Measurements from ENCODE around the gene MCOLN3. TPM values are rescaled to one million over a fixed set of nuclear protein-coding genes. Genes with fewer than 3 reads are reported as not detected.

MCOLN3 gene
- total and polyA plus RNA-seq, 2 of the 4 experiments (the other 2 are of a cell fraction), result 0.03 TPM; not detected in 1

GRCh38 chr1:85059563-85059962 lies 11.3 kb upstream of the MCOLN3 start:
- Histone ChIP-seq H3K4me1 (ENCODE audit: control insufficient read depth, insufficient read depth, low read length) (no peaks in the 10 kb centered on the region), H3K79me1 (ENCODE audit: low read depth in 1 of 2, low read length in 2 of 2) (no peaks in the 10 kb centered on the region), H2AK5ac (ENCODE audit: low read depth, low read length) (no peak overlapping the region), H3K27me3 (ENCODE audit: control insufficient read depth, insufficient read depth, low read length) (peaks cover 6% of the 10 kb centered on the region), H2BK120ac (ENCODE audit: low read depth, low read length) (no peak overlapping the region), H2AK9ac (replicated peaks; ENCODE audit: low read depth, low read length, poor library complexity) (no peak overlapping the region), H3K4ac (ENCODE audit: low read depth, low read length) (no peak overlapping the region), H3K4me3 (ENCODE audit: insufficient read depth, low read depth, low read length) (no peak overlapping the region), H3K18ac (ENCODE audit: low read depth, low read length) (no peak overlapping the region), H2AFZ (replicated peaks; ENCODE audit: low read length, poor library complexity) (no peak overlapping the region), H3K27ac (ENCODE audit: insufficient read depth, low read length) (no peak overlapping the region), H3K36me3 (ENCODE audit: control insufficient read depth, insufficient read depth, low read length) (no peaks in the 10 kb centered on the region), H2BK15ac (ENCODE audit: low read depth, low read length) (no peak overlapping the region), H2BK5ac (ENCODE audit: low read depth, low read length, poor library complexity, severe bottlenecking) (no peak overlapping the region), H2BK20ac (ENCODE audit: low read depth, low read length) (no peak overlapping the region), H3K9me3 (ENCODE audit: control insufficient read depth, insufficient read depth, low read length) (no peaks in the 10 kb centered on the region), H3K4me2 (ENCODE audit: low read depth, low read length) (no peak overlapping the region), H3K14ac (replicated peaks; ENCODE audit: low read depth, low read length) (no peak overlapping the region), H4K91ac (ENCODE audit: insufficient read depth, low read depth, low read length) (no peak overlapping the region), H4K8ac (ENCODE audit: low read depth in 2 of 2, low read length in 2 of 2) (no peak overlapping the region), H3K9me1 (ENCODE audit: insufficient read depth, low read length) (no peaks in the 10 kb centered on the region), H3K56ac (ENCODE audit: extremely low read depth, insufficient read depth, low read length) (no peak overlapping the region), H4K5ac (ENCODE audit: low read depth, low read length) (no peak overlapping the region), H4K20me1 (ENCODE audit: insufficient read depth, low read length) (no peaks in the 10 kb centered on the region), H3K23ac (ENCODE audit: low read depth, low read length) (no peak overlapping the region), H3K9ac (ENCODE audit: low read depth, low read length) (no peak overlapping the region)
- CTCF ChIA-PET, result interaction anchor here (0.6 kb wide), 1 partner anchor 11 kb away, joined by 3 read pairs; no protein-coding TSS in a partner anchor
- no peak for ATAC-seq (ENCODE audit: low read depth)
- intact Hi-C loops (cut with micrococcal nuclease), result no loop called here
- TF ChIP-seq CEBPB (IDR thresholded peaks at IDR 0.05; ENCODE audit: low read depth, low read length) (no peak), ELK1 (IDR thresholded peaks at IDR 0.05; ENCODE audit: borderline replicate concordance, low read depth, low read length) (no peak), MXI1 (IDR thresholded peaks at IDR 0.05; ENCODE audit: borderline replicate concordance, low read depth, low read length) (no peak), SMC3 (IDR thresholded peaks at IDR 0.05; ENCODE audit: low read depth, low read length) (no peak), RCOR1 (IDR thresholded peaks at IDR 0.05; ENCODE audit: insufficient replicate concordance, low read length) (no peak), USF2 (IDR thresholded peaks at IDR 0.05; ENCODE audit: low read depth, low read length) (no peak), MAZ (IDR thresholded peaks at IDR 0.05; ENCODE audit: borderline replicate concordance, low read depth, low read length) (no peak), RFX5 (IDR thresholded peaks at IDR 0.05; ENCODE audit: low read depth, low read length) (no peak), FOS (IDR thresholded peaks at IDR 0.05; ENCODE audit: low read depth, low read length) (no peak), BHLHE40 (IDR thresholded peaks at IDR 0.05; ENCODE audit: low read depth, low read length) (no peak)
- POLR2A ChIA-PET (ENCODE audit: unreplicated experiment), result no interaction called here
- BruUV-seq (replicated peaks), result no TSS peak
- dilution Hi-C loops (cut with HindIII; ENCODE audit: low sequenced_read_pairs, unreplicated experiment), result no loop called here
- DNase-seq, result no peak
- in situ Hi-C loops (cut with MboI; ENCODE audit: low sequenced_read_pairs), result no loop called here
- 80% methylated on average over 1 of the region's 2 CpGs; no CpG with 5 or more reads in 1 of the 2 experiments for WGBS, 2 experiments (ENCODE audit: extremely low coverage in 2 of 2, insufficient read length in 1 of 2)

Measured in IMR-90 (cell line).